ENCODE data around the gene GOLGA5. TPM values are rescaled to one million over a fixed set of nuclear protein-coding genes. Genes with fewer than 3 reads are reported as not detected.

GOLGA5 gene
- total RNA-seq, 4 donors from 2014 or later = 27.0 to 34.8 (median 33.8) TPM

DNA sequence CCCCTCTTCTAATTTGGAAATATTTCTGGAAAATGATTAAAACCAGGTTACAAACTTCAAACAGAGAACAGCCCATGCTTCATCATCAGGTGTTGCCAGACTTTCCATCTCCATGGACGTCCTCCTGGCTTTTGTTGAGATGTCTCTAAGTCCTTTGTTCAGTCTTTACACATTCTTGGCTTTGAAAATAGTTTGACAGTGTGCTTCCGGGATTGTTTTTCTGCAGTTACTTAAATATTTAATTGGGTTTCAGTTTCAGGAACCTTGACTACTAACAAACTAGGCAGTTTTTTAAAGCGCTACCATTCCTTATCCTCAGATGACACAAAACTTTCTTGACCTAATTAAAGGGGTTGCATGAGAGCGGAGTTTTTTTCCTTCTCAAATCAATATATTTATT, 47.8 kb downstream of the GOLGA5 start:
- H3K36me3 ChIP-seq = peaks cover 0 to 41% of the 10 kb centered on the region in 2 donors
- no peak overlapping the region for H3K27ac ChIP-seq
- ATAC-seq (no peak), DNase-seq (no peak)
- in situ Hi-C loops (cut with MboI; ENCODE audit: low sequenced_read_pairs in 4 of 4) (no loop called here), intact Hi-C loops (cut with DNase I; ENCODE audit: low total_unique reads) (no loop called here)
- peaks cover 0 to 6% of the 10 kb centered on the region in 2 donors for H3K4me1 ChIP-seq
- TF ChIP-seq POLR2A (IDR thresholded peaks at IDR 0.05) = no peak
- TF ChIP-seq CTCF (IDR thresholded peaks at IDR 0.05 in 4 of 5, conservative IDR thresholded peaks at IDR 0.05 in 1 of 5) = no peak
- H3K9me3 ChIP-seq = no peaks in the 10 kb centered on the region
- no peak overlapping the region for H3K4me3 ChIP-seq
- no peaks in the 10 kb centered on the region for H3K27me3 ChIP-seq

DNA sequence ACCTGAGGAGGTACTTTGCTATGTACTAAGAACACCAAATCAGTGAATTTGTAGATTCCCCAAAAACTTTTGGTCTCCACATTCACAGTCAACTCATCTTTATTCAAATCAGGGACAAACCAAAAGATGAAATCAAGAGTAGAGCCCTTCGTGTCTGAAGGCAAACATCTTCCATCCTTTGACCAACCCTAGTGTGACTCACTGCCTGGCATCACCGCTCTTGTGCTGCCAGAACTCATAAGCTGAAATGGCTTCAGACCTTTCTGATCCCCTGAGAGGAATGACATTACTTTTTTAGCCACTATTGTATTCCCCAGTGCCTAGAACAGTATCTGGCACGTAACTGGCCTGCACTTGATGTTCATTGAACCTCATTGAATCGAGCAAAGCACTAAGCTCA, 50.1 kb downstream of the GOLGA5 start:
- no peak for TF ChIP-seq CTCF (IDR thresholded peaks at IDR 0.05 in 4 of 5, conservative IDR thresholded peaks at IDR 0.05 in 1 of 5)
- TF ChIP-seq POLR2A (IDR thresholded peaks at IDR 0.05) = no peak

DNA sequence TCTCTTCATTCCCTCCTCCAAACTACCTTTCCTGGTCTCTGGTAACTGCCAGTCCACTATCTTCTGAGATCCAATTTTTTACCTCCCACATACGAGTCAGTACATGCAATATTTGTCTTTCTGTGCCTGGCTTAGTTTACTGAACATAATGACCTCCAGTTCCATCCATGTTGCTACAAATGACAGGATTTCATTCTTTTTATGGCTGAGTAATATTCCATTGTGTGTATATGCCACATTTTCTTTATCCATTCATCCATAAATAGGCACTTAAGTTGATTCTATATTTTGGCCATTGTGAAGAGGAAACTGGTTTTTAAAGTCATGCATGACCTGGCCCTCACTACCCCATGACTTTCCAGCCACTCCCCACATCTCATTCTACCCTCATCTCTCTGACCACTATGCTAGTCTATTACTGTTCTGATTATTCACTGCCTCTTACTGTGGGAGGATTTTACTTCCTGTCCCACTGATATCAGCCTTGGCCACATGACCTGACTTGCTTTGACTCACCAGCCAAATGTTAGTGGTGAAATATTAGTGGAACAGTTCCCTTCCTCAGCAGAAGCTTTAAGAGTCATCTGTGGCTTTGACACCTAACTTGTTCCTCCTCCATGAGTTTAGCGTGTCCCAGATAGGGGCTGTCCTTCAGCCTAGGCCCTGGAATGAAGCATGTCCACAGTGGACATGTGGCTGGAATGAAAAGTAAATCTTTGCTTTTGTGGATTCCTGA, 52.2 kb downstream of the GOLGA5 start:
- in situ Hi-C loops (cut with MboI; ENCODE audit: low sequenced_read_pairs in 4 of 4) = no loop called here

More for the DNA sequence above, 50.1 kb downstream of the GOLGA5 start:
- ATAC-seq = no peak
- Histone ChIP-seq H3K9me3 (no peaks in the 10 kb centered on the region), H3K27me3 (no peaks in the 10 kb centered on the region), H3K4me3 (no peak overlapping the region), H3K36me3 (peaks cover 0 to 20% of the 10 kb centered on the region in 2 donors), H3K27ac (no peak overlapping the region), H3K4me1 (peaks cover 0 to 14% of the 10 kb centered on the region in 2 donors)
- in situ Hi-C loops (cut with MboI; ENCODE audit: low sequenced_read_pairs in 4 of 4) = no loop called here
- intact Hi-C loops (cut with DNase I; ENCODE audit: low total_unique reads) = no loop called here
- DNase-seq = no peak

DNA sequence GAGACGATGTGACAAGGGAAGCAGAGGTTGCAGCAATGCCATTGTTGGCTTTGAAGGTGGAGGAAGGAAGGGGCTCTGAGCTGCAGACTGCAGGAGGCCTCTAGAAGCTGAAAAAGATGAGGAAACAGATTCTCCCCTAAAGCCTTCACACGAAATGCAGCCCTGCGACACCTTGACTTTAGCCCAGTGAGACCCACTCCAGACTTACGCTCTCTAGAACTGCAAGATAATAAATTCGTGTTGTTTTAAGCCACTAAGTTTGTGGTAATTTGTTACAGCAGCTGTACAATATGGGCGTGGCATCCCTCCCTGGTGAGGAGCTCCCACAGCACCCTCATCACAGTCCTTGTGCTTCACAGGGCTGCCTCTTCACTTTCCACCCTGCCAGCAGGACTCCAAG, 53.2 kb downstream of the GOLGA5 start:
- intact Hi-C loops (cut with DNase I; ENCODE audit: low total_unique reads) = no loop called here
- Histone ChIP-seq H3K9me3 (no peaks in the 10 kb centered on the region), H3K4me3 (no peak overlapping the region), H3K27me3 (no peaks in the 10 kb centered on the region), H3K27ac (no peak overlapping the region), H3K36me3 (no peaks in the 10 kb centered on the region), H3K4me1 (peaks cover 0 to 14% of the 10 kb centered on the region in 2 donors)
- in situ Hi-C loops (cut with MboI; ENCODE audit: low sequenced_read_pairs in 4 of 4) = no loop called here
- no peak for TF ChIP-seq CTCF (IDR thresholded peaks at IDR 0.05 in 4 of 5, conservative IDR thresholded peaks at IDR 0.05 in 1 of 5)
- TF ChIP-seq POLR2A (IDR thresholded peaks at IDR 0.05) = no peak
- no peak for ATAC-seq
- no peak for DNase-seq

More for the DNA sequence above, 52.2 kb downstream of the GOLGA5 start:
- peaks cover 0 to 2% of the 10 kb centered on the region in 2 donors for H3K36me3 ChIP-seq
- peaks cover 0 to 14% of the 10 kb centered on the region in 2 donors for H3K4me1 ChIP-seq
- H3K9me3 ChIP-seq = no peaks in the 10 kb centered on the region
- intact Hi-C loops (cut with DNase I; ENCODE audit: low total_unique reads) = no loop called here
- H3K27ac ChIP-seq = no peak overlapping the region
- ATAC-seq = peak in 1 of 2 donors; percentile 26
- H3K27me3 ChIP-seq = no peaks in the 10 kb centered on the region
- no peak for DNase-seq
- no peak overlapping the region for H3K4me3 ChIP-seq
- TF ChIP-seq POLR2A (IDR thresholded peaks at IDR 0.05) (no peak), CTCF (IDR thresholded peaks at IDR 0.05 in 4 of 5, conservative IDR thresholded peaks at IDR 0.05 in 1 of 5) (no peak)
